Middle frontal gyrus (tissue), 1 donor: ENCODE data around the gene FZR1.

Source experiments
- DNase-seq: peaks from one replicate; pipeline ENCODE4 v3.0.0-alpha.2; 2015; ENCODE audit warnings: low spot score; ENCODE audit errors: extremely low spot score

FZR1 gene

DNA sequence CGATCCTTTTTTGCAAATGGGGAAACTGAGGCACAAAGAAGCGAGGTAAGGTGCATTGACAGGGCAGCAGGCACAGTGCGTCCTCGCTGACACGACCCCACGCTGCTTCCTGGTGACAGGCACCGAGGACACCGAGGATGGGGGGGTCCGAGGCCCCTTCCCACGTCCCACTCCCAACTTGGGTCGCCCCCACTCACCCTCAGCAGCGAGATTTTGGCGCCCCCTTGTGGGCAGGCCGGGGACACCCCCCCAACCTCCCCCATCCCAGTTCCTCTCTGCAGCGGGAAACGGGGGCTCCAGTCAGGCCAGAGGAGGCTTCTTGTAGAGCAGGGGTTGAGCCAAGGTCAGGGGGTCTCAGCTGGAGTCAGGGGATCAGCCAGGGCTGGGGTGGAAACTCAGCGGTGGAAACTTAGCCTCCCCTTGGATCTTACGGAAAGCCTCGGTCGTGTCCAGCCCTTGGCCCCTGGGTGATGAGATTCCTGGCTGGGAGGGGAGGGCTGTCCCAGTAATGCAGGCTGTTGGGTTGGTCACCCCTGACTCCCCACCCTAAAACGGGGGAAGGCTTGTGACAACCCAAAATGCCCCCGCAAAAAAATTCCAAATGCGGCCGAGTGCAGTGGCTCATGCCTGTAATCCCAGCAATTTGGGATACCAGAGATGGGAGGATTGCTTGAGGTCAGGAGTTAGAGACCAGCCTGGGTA is 34.0 kb upstream of the FZR1 start:
- no peak for DNase-seq

DNA sequence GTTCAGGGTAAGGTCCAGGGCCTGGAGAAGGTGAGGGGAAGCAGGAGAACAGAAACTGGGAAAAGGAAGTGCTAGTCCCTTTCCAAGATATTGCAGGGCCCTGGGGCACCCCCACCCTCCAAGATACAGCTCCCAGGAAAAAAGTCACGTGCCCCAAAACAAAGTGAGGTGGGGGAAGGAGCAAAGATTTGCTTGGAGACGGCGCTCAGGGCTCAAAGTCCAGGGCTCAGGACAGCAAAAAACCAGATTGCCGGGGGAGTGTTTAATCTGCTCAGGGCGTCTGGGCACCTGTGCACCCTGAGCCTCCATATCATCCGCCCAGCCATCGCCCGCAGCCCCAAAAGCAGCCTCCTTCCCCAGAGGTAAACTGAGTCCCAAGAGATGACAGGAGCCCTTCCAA is 32.1 kb upstream of the FZR1 start:
- no peak for DNase-seq

DNA sequence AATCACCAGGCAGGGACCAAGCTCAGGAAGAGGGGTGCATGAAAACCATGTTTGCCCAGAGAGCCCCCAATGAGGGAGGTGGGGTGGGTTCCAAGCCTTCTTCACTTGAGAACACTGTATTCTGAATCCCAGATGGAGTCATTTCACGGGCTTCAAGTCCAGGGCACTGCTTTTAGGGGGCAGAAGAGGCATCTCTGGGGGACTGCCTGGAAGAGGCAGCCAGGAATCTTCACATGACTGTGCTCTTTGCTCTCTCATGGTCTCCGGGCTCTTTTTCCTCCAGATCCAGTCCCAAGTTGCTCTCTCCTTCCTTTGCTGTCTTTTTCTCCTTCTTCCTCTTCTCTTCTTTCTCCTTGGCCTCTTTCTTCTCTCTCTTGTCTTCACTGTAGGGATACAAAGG is 31.5 kb upstream of the FZR1 start:
- no peak for DNase-seq

DNA sequence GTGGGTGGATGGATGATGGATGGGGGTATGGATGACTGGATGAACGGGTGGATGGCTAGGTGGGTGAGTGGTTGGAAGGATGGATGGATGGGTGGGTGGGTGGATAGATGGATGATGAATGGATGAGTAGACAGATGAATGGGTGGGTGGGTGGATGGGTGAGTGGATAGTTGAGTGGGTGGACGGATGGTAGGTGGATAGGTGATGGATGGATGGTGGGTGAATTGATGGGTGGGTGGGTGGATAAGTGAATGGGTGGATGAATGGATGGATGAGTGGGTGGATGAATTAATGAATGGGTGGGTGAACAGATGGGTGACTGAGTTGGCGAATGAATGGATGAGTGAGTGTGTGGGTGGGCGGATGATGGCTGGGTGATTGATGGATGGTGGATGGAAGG is 30.7 kb upstream of the FZR1 start:
- no peak for DNase-seq

GRCh38 chr19:3476830-3477229 is 29.3 kb upstream of the FZR1 start:
- DNase-seq, result no peak

DNA sequence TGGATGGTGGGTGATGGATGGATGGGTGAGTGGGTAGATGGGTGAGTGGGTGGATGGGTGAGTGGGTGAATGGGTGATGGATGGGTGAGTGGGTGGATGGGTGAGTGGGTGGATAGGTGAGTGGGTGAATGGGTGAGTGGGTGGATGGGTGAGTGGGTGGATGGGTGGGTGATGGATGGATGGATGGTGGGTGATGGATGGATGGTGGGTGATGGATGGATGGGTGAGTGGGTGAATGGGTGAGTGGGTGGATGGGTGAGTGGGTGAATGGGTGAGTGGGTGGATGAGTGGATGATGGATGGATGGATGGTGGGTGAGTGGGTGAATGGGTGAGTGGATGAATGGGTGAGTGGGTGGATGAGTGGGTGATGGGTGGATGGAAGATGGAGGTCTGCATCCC is 28.6 kb upstream of the FZR1 start:
- DNase-seq, result no peak

DNA sequence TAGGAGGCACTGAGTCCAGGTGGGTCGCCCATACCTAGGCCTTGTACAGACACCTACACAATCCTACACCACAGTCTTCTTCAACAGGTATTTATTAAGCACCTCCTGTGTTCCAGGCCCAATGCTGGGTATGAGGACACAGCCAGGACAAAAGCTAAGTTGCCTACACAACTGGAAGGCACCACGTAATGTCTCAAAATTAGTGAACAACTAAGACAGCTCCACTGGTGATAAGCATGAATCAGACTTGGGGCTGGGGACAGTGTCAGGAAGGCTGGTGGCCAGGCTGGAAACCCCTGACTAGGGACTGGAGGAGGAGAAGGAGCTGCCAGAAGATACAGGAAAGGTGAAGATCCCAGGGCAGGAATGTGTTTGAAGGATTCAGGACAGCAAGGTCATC is 28.2 kb upstream of the FZR1 start:
- DNase-seq, result no peak

DNA sequence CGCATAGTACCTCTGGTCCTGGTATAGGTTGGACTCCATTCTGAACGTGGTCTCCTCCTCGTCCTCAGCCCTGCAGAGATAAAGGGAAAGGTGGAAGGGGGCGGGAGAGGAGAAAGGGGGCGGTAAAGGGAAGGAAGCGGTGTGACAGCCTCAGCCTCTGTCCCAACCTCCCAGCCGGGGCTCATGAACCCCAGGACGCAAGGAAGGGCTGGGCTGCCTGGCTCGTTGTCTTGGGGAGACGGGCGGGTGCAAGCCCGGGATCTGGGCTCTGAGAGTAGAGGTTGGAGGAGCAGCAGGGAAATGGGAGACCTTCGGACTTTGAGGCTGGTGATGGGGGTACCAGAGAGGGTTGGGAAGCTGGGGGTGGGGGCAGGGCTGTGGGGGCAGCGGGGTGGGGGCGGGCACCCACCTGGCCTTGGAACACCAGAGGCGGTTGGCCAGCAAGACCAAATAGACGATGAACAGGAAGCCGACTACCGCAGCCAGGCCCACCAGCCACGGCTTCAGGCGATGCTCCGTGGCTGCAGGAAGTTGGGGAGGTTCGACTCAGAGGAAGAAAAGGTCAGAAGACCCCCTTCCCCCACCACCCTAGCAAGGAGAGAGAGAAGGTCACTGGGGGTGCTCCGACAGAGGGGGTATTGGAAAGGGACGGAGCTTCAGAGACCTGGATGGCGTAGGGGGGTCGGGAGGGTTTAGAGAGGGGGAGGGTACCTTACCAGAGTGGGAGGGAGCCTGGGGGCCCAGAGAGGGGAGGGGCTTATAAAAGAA is 27.5 kb upstream of the FZR1 start:
- DNase-seq, result no peak

DNA sequence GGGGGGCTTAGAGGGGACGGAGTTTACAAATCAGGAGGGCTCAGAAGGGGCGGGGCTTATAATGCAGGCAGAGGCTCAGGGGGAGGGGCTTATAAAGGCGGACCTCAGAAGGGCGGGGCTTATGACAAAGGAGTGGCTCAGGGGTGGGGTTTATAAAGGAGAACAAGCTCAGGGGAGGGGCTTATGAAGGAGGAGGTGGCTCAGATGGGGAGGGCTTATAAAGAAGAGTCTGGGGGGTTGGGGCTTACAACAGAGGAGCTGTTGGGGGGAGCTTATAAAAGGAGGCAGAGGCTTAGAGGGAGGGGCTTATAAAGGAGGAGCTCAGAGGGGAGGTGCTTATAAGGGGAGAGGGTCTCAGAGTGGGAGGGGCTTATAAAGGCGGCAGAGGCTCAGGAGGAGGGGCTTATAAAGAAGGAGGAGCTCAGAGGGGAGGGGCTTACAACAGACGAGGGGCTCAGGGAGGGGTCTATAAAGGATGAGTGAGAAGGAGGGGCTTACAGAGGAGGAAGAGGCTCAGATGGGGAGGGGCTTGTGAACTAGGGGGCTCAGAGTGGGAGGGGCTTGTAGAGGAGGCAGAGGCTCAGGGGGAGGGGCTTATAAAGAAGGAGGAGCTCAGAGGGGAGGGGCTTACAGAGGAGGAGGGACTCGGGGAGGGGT is 26.8 kb upstream of the FZR1 start:
- DNase-seq, result no peak

DNA sequence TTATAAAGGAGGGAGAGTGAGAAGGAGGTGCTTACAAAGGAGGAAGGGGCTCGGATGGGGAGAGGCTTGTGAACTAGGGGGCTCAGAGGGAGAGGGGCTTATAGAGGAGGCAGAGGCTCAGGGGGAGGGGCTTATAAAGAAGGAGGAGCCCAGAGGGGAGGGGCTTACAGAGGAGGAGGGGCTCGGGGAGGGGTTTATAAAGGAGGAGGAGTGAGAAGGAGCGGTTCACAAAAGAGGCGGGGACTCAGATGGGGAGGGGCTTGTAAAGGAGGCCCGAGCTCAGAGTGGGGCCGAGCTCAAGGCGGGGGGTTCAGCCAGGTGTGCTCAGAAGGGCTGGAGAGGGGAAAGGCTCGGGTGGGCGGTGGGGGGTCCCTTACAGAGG is 26.3 kb upstream of the FZR1 start:
- no peak for DNase-seq

- no peak for DNase-seq
Observed at GRCh38 chr19:3480383-3481091, 25.6 kb upstream of the FZR1 start, which contains the start of gene SMIM24. TSS of gene SMIM24 (minus strand) at chr19:3480525. CDS start at chr19:3480463, 62 bp downstream.

DNA sequence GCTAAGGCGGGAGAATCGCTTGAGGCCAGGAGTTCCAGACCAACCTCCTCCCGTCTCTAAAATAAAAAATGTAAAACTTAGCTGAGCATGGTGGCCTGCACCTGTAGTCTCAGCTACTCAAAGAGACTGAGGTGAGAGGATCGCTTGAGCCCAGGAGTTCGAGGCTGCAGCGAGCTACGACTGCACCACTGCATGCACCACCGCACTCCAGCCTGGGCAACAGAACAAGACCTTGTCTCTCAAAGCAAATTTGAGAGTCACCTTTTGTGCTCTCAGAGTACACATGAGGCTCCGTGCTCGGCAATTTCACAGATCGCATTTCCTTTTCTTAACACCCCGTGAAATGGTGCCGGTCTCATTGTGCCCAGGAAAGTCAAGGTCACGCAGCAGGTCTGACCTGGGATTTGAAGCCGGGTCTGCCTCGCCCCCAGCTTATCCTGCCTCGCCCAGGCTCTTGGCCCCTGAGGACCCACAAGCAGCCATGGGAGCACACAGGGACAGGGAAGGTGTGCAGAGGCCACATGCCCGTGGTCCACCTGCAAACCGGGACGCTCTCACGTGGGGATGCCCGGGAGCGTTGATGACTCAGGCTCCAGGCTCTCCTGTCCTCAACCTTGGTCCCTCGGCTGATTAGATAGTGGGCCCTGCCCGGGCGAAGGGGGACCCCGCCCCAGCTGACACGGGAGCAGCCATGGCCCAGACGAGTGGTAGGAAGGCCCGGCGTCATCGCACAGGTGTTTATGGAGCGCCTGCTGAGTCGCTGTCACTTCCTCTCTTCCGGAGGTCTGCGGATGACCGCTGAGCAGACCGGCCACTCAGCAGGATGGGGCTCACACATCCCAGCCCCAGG is 24.6 kb upstream of the FZR1 start:
- DNase-seq, result no peak

DNA sequence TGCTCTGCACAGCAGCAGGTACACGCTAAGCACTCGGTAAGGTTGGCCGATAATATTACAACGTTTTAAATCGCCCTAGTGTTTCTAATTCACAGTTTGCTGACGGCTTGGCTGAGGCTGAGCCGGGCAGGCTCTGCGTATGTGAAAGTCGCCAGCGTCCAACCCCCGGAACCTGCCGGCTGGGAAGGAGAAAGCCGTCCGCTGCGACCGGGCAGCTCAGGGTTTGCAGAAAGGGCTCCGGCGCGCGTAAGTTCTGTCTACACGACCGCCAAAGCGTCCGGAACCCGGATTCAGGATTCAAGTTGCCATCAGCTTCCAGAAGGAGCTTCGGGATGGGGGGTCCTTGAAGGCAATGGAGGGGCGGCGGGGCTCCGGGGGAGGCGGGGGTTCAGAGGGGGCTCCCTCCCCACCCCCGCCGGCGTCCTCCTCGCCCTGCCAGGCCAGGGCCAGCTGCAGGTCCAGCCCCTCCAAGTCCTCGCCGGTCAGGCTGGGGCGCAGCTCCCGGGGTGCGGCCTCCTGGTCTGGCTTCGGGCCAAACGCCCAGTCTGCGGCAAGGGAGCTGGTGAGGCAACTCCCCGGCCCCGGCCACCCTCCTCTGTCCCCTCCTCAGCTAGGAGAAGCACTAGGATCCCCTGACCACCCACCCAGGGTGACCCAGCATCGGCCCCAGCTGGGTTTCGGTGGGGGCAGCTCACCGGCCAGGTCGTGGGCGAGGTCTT is 23.4 kb upstream of the FZR1 start:
- DNase-seq, result no peak

DNA sequence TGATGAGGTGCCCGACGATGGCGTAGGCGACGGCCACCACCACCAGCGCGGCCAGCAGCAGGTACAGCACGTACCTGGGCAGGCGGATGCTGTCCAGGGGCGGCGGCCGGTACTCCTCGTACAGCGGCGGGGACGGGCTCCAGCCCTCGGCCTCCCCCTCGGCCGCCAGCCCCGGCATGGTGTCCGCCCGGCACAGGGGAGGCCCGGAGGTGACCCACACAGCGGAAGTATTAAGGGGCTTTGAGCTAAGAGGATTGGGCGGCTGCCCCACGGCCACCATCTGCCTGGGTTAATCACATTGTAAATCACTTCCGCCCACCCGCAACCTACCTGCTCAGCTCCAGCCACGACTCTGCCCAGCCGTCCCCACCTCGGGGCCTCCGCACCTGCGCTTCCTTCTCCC is 22.9 kb upstream of the FZR1 start, which contains the start of gene SMIM44:
Gene SMIM44, minus strand, starts transcription at position 216 of the 403 bp plus-strand sequence. Its CDS starts 38 bp downstream, at position 178.
- DNase-seq, result no peak

DNA sequence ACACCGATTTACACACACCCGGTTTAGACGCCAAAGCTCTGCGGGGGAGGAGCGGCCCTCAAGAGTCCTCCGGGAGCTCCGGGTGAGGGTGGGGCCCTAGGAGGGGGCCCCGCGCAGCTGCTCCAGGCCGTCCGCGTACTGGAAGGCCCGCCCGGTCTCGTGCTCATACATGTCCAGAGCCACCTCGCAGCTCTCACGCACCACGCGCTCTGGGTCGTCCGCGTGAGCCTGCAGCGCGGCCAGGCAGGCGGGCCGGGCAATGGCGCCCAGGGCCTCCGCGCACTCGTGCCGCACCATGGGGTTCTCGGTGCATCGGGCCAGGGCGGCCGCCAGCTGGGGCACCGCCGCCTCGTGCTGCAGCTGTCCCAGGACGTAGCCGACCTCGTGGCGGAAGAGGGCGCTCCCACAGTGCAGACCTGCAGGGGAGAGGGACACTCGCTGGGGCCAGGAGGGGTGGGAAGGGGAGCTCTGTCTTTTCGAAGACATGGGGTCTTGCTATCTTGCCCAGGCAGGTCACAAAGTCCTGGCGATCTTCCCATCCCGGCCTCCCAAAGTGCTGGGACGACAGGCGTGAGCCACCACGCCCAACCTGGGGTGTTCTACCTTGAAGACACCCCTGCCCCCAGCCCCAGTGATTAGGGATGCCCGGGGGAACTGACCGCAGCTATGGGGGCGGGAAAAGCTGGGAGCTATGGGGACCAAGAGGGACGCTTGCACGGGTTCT is 14.6 kb upstream of the FZR1 start:
- DNase-seq, result no peak

DNA sequence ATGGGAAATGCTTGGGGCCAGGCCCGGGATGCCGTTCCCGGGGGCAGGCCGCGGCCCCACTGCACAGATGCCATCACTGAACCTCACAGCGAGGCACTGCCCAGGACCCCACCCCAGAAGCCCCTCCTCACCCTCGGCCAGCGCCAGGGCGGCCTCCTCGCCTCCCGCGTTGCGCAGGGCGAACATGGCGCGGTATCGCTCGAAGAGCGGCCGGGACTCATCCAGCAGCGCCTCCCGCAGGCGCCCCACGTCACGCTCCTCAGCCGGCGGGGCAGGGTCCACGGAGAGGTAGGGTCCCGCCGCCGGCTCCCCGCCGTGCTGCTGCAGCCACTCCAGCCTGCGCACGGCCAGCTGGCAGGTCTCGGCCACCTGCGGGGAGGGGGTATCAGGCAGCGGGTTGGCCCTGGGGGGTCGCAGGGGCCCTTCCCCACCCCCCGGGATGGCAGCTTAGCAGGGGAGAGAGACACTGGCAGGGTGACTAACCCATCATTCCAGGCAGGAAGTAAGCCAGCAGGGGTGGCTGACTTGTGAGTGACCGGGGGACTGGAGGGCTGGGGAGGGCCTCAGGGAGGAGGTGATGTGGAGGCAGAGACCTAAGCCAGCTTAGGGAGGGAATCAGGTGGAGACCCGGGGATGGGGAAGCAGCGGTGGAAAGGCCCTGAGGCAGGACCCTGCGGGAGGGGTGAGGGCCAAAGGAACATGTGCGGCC is 13.8 kb upstream of the FZR1 start:
- no peak for DNase-seq

- DNase-seq, result no peak
Observed at GRCh38 chr19:3492919-3493318, 13.2 kb upstream of the FZR1 start.

- no peak for DNase-seq
Observed at GRCh38 chr19:3493651-3494050, 12.5 kb upstream of the FZR1 start.

GRCh38 chr19:3494051-3494450 is 12.1 kb upstream of the FZR1 start:
- DNase-seq, result peak; percentile 56
